ENCODE measurements around the gene CWF19L2.

DNA sequence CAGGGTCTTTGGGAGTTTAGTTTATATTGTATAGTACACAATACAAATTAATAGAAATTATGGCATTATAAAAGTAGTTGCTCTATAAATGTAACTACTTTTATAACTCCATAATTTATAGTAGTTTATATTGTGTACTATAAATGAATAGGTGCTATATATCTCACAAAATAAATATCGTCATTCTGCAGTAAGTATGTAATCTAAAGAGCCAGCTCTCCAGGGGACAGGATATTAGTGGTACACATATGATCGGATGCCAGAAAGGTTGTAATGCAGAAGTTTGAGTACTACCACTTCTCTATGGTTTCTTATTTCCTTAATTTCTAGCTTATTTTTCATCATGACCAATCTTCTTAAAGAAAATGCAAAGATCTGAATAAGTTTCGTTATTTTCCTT lies 20.2 kb upstream of the CWF19L2 start:
- TF ChIP-seq, protein P1, sequence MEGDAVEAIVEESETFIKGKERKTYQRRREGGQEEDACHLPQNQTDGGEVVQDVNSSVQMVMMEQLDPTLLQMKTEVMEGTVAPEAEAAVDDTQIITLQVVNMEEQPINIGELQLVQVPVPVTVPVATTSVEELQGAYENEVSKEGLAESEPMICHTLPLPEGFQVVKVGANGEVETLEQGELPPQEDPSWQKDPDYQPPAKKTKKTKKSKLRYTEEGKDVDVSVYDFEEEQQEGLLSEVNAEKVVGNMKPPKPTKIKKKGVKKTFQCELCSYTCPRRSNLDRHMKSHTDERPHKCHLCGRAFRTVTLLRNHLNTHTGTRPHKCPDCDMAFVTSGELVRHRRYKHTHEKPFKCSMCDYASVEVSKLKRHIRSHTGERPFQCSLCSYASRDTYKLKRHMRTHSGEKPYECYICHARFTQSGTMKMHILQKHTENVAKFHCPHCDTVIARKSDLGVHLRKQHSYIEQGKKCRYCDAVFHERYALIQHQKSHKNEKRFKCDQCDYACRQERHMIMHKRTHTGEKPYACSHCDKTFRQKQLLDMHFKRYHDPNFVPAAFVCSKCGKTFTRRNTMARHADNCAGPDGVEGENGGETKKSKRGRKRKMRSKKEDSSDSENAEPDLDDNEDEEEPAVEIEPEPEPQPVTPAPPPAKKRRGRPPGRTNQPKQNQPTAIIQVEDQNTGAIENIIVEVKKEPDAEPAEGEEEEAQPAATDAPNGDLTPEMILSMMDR (conservative IDR thresholded peaks at IDR 0.05; ENCODE audit: low read depth, low read length), result no peak
- TF ChIP-seq EZH2 (IDR thresholded peaks at IDR 0.05; ENCODE audit: low read length, unreplicated experiment) (no peak), EZH2phosphoT487 (IDR thresholded peaks at IDR 0.05; ENCODE audit: borderline replicate concordance, low read length) (no peak)

Data from PC-3 (cell line).